Panc1 (cell line): ENCODE measurements around the gene LAMA1. TPM values are rescaled to one million over a fixed set of nuclear protein-coding genes. Genes with fewer than 3 reads are reported as not detected.

Experiments used
- ATAC-seq: fragments of 200-7000 bp; cut with Tn5 transposase; 2 replicates; pipeline ENCODE4 v1.9.1; 2020; ENCODE audit warnings: mild to moderate bottlenecking, moderate library complexity
- BruUV-seq: library from RNA; stranded (reverse); fragments of 400-500 nt; replicated peaks from 2 replicates; lab custom pipeline; 2021; lab: Mats Ljungman, UMichigan
- CTCF ChIA-PET: fragments of 300-600 bp; sonication (Branson Sonifier 250); formaldehyde crosslinking; loops from one replicate; lab custom pipeline; 2022; ENCODE audit warnings: antibody characterized with exemption; lab: Charles Lee
- POLR2A ChIA-PET: fragments of 300-600 bp; sonication (Branson Sonifier 250); formaldehyde crosslinking; loops from one replicate; lab custom pipeline; 2022; ENCODE audit warnings: antibody characterized with exemption; lab: Charles Lee
- DNase-seq: peaks from one replicate; pipeline ENCODE4 v3.0.0-alpha.2; 2010; ENCODE audit warnings: low read depth, low spot score
- H3K27ac ChIP-seq: 2 replicates; pipeline ENCODE4 v1.5.1; 2011; ENCODE audit warnings: mild to moderate bottlenecking, low read length, inconsistent platforms
- H3K27me3 ChIP-seq: fragments of 200-500 bp; sonication (Bioruptor generic); 2 replicates; pipeline ENCODE4 v1.6.0; 2014; ENCODE audit warnings: low read length, inconsistent platforms; ENCODE audit not compliant: control insufficient read depth, insufficient read depth
- H3K36me3 ChIP-seq: fragments of 200-500 bp; sonication (Bioruptor generic); 2 replicates; pipeline ENCODE4 v1.5.1; 2014; ENCODE audit warnings: inconsistent platforms, mild to moderate bottlenecking, low read length, moderate library complexity; ENCODE audit not compliant: control insufficient read depth, insufficient read depth
- H3K4me1 ChIP-seq: 2 replicates; pipeline ENCODE4 v1.5.1; 2011; ENCODE audit warnings: inconsistent platforms, mild to moderate bottlenecking, low read length, moderate library complexity; ENCODE audit not compliant: control insufficient read depth, insufficient read depth
- H3K4me3 ChIP-seq, 2 experiments: 2 replicates each; pipeline ENCODE4 v1.5.1; 2011 to 2012; ENCODE audit warnings: low read depth in 2 of 2, low read length in 2 of 2, mild to moderate bottlenecking in 2 of 2, inconsistent platforms in 1 of 2, moderate library complexity in 1 of 2
- H3K9me3 ChIP-seq: fragments of 200-500 bp; sonication (Bioruptor generic); 2 replicates; pipeline ENCODE4 v1.5.1; 2014; ENCODE audit warnings: low read depth, mild to moderate bottlenecking, inconsistent platforms, low read length, moderate library complexity; ENCODE audit not compliant: control insufficient read depth, insufficient read depth
- POLR2AphosphoS5 ChIP-seq: IDR thresholded peaks from 2 replicates; pipeline ENCODE4 v1.6.1; 2012; ENCODE audit warnings: mild to moderate bottlenecking, low read depth, low read length, moderate library complexity
- SIN3A ChIP-seq: IDR thresholded peaks from 2 replicates; pipeline ENCODE4 v1.6.1; 2012; ENCODE audit warnings: low read depth, mild to moderate bottlenecking, low read length, moderate library complexity, borderline replicate concordance; ENCODE audit not compliant: insufficient read depth
- TCF7L2 ChIP-seq: IDR thresholded peaks from 2 replicates; pipeline ENCODE4 v1.6.1; 2011; ENCODE audit warnings: mild to moderate bottlenecking, low read depth, low read length, inconsistent platforms
- in situ Hi-C: cut with HindIII; loops from 2 replicates; pipeline ENCODE4 v1.10.0; 2016; ENCODE audit warnings: low sequenced_read_pairs, low pct_unique_long_range_greater_than_20kb
- intact Hi-C: fragments of 100-400 bp; cut with micrococcal nuclease; formaldehyde crosslinking; loops from one replicate; pipeline ENCODE4 v1.10.0; 2022; ENCODE audit not compliant: unreplicated experiment
- total RNA-seq: library from RNA; stranded (reverse); gene quantifications from one replicate; pipeline ENCODE4 v1.2.1, GENCODE V29; 2021; ENCODE audit not compliant: unreplicated experiment
- TF ChIP-seq, protein P1 (sequence below): fragments of 450-650 bp; IDR thresholded peaks from 2 replicates; pipeline ENCODE4 v1.5.1; 2017; ENCODE audit warnings: mild to moderate bottlenecking
- TF ChIP-seq, protein P2 (sequence below), 2 experiments: IDR thresholded peaks; 2 replicates each; pipeline ENCODE4 v1.6.1; 2011 to 2012; ENCODE audit warnings: low read depth in 2 of 2, control low read depth in 1 of 2, low read length in 1 of 2, mild to moderate bottlenecking in 1 of 2, moderate library complexity in 1 of 2; ENCODE audit not compliant: insufficient read depth in 1 of 2

Gene LAMA1
- total RNA-seq, 1 experiment from 2014 or later, result 0.03 TPM

DNA sequence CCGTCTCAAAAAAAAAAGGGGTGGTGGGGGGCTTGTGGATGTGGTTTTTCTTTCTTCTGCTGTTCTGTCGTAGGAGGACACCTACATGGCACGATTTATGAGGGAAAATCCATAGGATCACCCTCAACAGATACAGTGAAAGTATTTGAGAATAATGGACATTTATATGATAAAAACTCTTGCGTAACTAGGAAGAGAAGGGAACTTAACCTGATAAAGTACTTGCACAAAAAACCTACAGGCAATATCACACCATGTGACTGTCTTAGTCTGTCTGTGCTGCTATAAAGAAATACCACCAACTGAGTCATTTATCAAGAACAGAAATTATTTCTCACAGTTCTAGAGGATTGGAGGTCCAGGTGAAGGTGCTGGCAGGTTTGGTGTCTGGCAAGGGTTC lies 21.8 kb upstream of the LAMA1 start:
- H3K9me3 ChIP-seq, result no peaks in the 10 kb centered on the region
- in situ Hi-C loops, result no loop called here
- ChIA-PET CTCF (no interaction called here), POLR2A (no interaction called here)
- H3K27me3 ChIP-seq, result no peaks in the 10 kb centered on the region
- no peak overlapping the region for H3K4me3 ChIP-seq
- TF ChIP-seq, protein P1, sequence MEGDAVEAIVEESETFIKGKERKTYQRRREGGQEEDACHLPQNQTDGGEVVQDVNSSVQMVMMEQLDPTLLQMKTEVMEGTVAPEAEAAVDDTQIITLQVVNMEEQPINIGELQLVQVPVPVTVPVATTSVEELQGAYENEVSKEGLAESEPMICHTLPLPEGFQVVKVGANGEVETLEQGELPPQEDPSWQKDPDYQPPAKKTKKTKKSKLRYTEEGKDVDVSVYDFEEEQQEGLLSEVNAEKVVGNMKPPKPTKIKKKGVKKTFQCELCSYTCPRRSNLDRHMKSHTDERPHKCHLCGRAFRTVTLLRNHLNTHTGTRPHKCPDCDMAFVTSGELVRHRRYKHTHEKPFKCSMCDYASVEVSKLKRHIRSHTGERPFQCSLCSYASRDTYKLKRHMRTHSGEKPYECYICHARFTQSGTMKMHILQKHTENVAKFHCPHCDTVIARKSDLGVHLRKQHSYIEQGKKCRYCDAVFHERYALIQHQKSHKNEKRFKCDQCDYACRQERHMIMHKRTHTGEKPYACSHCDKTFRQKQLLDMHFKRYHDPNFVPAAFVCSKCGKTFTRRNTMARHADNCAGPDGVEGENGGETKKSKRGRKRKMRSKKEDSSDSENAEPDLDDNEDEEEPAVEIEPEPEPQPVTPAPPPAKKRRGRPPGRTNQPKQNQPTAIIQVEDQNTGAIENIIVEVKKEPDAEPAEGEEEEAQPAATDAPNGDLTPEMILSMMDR, result no peak
- TF ChIP-seq TCF7L2 (no peak), POLR2AphosphoS5 (no peak), SIN3A (no peak)
- TF ChIP-seq, protein P2, sequence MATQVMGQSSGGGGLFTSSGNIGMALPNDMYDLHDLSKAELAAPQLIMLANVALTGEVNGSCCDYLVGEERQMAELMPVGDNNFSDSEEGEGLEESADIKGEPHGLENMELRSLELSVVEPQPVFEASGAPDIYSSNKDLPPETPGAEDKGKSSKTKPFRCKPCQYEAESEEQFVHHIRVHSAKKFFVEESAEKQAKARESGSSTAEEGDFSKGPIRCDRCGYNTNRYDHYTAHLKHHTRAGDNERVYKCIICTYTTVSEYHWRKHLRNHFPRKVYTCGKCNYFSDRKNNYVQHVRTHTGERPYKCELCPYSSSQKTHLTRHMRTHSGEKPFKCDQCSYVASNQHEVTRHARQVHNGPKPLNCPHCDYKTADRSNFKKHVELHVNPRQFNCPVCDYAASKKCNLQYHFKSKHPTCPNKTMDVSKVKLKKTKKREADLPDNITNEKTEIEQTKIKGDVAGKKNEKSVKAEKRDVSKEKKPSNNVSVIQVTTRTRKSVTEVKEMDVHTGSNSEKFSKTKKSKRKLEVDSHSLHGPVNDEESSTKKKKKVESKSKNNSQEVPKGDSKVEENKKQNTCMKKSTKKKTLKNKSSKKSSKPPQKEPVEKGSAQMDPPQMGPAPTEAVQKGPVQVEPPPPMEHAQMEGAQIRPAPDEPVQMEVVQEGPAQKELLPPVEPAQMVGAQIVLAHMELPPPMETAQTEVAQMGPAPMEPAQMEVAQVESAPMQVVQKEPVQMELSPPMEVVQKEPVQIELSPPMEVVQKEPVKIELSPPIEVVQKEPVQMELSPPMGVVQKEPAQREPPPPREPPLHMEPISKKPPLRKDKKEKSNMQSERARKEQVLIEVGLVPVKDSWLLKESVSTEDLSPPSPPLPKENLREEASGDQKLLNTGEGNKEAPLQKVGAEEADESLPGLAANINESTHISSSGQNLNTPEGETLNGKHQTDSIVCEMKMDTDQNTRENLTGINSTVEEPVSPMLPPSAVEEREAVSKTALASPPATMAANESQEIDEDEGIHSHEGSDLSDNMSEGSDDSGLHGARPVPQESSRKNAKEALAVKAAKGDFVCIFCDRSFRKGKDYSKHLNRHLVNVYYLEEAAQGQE (IDR thresholded peaks at IDR 0.05; ENCODE audit: insufficient read depth in 1 of 2, low read depth in 2 of 2, low read length in 1 of 2), result no peak
- no peak overlapping the region for H3K27ac ChIP-seq
- no peaks in the 10 kb centered on the region for H3K4me1 ChIP-seq
- H3K36me3 ChIP-seq, result no peaks in the 10 kb centered on the region
- DNase-seq (no peak), ATAC-seq (no peak)
- intact Hi-C loops, result no loop called here
- BruUV-seq, result no TSS peak

DNA sequence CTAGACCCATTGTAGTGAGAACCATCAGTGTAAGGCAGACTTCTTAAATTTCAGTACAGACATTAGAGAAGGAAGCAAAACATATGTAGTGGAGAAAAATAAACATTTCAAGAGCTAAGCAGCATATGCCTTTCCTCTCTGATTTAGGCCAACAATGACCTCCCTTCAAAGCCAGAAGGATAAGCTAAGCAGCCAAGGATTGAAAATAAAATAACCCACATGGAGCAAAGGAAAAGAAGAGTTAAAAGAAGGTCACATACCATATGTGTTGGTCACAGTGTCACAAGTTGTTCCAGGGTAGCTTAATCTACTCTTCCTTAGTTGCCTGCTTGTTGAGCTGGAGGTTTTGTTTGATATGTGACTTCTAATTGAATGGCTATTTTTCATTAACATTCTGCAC lies 15.6 kb upstream of the LAMA1 start:
- intact Hi-C loops (no loop called here), in situ Hi-C loops (no loop called here)
- Histone ChIP-seq H3K27ac (no peak overlapping the region), H3K4me3 (no peak overlapping the region), H3K4me1 (no peaks in the 10 kb centered on the region), H3K36me3 (no peaks in the 10 kb centered on the region), H3K27me3 (no peaks in the 10 kb centered on the region), H3K9me3 (no peaks in the 10 kb centered on the region)
- no peak for ATAC-seq
- no TSS peak for BruUV-seq
- TF ChIP-seq, protein P2 (IDR thresholded peaks at IDR 0.05; ENCODE audit: insufficient read depth in 1 of 2, low read depth in 2 of 2, low read length in 1 of 2), result no peak
- TF ChIP-seq SIN3A (no peak), POLR2AphosphoS5 (no peak), TCF7L2 (no peak)
- TF ChIP-seq, protein P1, result no peak
- CTCF ChIA-PET, result no interaction called here
- DNase-seq, result no peak
- POLR2A ChIA-PET, result no interaction called here
